Activated naive CD4-positive, alpha-beta T cell treated with anti-CD3 and anti-CD28 coated beads, Interleukin-2, amount 50 U/mL, for 16 hours (primary cell): ENCODE results near the gene RAB30.

ENCODE experiments used
- DNase-seq: peaks from one replicate; pipeline ENCODE4 v3.0.0-alpha.2; 2020

The RAB30 gene

GRCh38 chr11:83070044-83070701 is 1.5 kb downstream of the RAB30 start:
- DNase-seq = no peak

GRCh38 chr11:83069441-83070043 is 2.2 kb downstream of the RAB30 start:
- no peak for DNase-seq

GRCh38 chr11:83068568-83068967 is 3.1 kb downstream of the RAB30 start:
- DNase-seq = no peak

- DNase-seq = no peak
Observed at GRCh38 chr11:83064011-83064410, 7.7 kb downstream of the RAB30 start.

- no peak for DNase-seq
Observed at GRCh38 chr11:83063073-83063754, 8.5 kb downstream of the RAB30 start.

- no peak for DNase-seq
Observed at GRCh38 chr11:83061883-83062282, 9.8 kb downstream of the RAB30 start.

- no peak for DNase-seq
Observed at GRCh38 chr11:83060965-83061364, 10.7 kb downstream of the RAB30 start.

- DNase-seq = no peak
Observed at GRCh38 chr11:83057721-83058120, 14.0 kb downstream of the RAB30 start.

GRCh38 chr11:83056611-83057010 is 15.1 kb downstream of the RAB30 start:
- no peak for DNase-seq

GRCh38 chr11:83056204-83056603 is 15.5 kb downstream of the RAB30 start:
- no peak for DNase-seq

GRCh38 chr11:83054904-83055380 is 16.8 kb downstream of the RAB30 start:
- no peak for DNase-seq

- DNase-seq = no peak
Observed at GRCh38 chr11:83054001-83054400, 17.7 kb downstream of the RAB30 start.

- no peak for DNase-seq
Observed at GRCh38 chr11:83051760-83052671, 19.7 kb downstream of the RAB30 start.

GRCh38 chr11:83047515-83048225 is 24.0 kb downstream of the RAB30 start:
- no peak for DNase-seq

- DNase-seq = no peak
Observed at GRCh38 chr11:83046621-83047172, 25.0 kb downstream of the RAB30 start.

- DNase-seq = no peak
Observed at GRCh38 chr11:83044958-83045712, 26.6 kb downstream of the RAB30 start.

GRCh38 chr11:83042964-83043711 is 28.6 kb downstream of the RAB30 start:
- no peak for DNase-seq

GRCh38 chr11:83041126-83041525 is 30.6 kb downstream of the RAB30 start:
- no peak for DNase-seq

- DNase-seq = no peak
Observed at GRCh38 chr11:83039566-83039965, 32.1 kb downstream of the RAB30 start.

- DNase-seq = no peak
Observed at GRCh38 chr11:83037877-83038276, 33.8 kb downstream of the RAB30 start.

- DNase-seq = no peak
Observed at GRCh38 chr11:83036701-83037100, 35.0 kb downstream of the RAB30 start.
